Prostate gland (tissue), 2 donors: ENCODE data around the gene BAIAP3.

ENCODE experiments used
- CTCF ChIP-seq, 4 experiments: fragments of 200-600 bp in 2 of 4; fragments of 450-650 bp in 2 of 4; sonication (generic) in 2 of 4; IDR thresholded peaks; 1 replicate in 3 of 4; 2 replicates in 1 of 4; pipeline ENCODE4 v1.5.1; 2016 to 2019; ENCODE audit warnings: antibody characterized with exemption in 4 of 4, mild to moderate bottlenecking in 2 of 4, moderate library complexity in 2 of 4
- POLR2A ChIP-seq: fragments of 450-650 bp; IDR thresholded peaks from one replicate; pipeline ENCODE4 v1.6.1; 2016; ENCODE audit warnings: antibody characterized with exemption, mild to moderate bottlenecking

- no peak for TF ChIP-seq CTCF (IDR thresholded peaks at IDR 0.05)
- no peak for TF ChIP-seq POLR2A
Measured at GRCh38 chr16:1398351-1398750, 64.9 kb downstream of the BAIAP3 start.
